ENCODE results near the gene ZCCHC4.

Gene ZCCHC4, protein sequence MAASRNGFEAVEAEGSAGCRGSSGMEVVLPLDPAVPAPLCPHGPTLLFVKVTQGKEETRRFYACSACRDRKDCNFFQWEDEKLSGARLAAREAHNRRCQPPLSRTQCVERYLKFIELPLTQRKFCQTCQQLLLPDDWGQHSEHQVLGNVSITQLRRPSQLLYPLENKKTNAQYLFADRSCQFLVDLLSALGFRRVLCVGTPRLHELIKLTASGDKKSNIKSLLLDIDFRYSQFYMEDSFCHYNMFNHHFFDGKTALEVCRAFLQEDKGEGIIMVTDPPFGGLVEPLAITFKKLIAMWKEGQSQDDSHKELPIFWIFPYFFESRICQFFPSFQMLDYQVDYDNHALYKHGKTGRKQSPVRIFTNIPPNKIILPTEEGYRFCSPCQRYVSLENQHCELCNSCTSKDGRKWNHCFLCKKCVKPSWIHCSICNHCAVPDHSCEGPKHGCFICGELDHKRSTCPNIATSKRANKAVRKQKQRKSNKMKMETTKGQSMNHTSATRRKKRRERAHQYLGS

GRCh38 chr4:25312496-25313200 lies at the start of gene ZCCHC4:
TSS of gene ZCCHC4 (plus strand) at chr4:25312774. CDS start at chr4:25312810, 36 bp downstream.
- DNase-seq: peak; percentile 95

GRCh38 chr4:25271866-25272265 lies 40.7 kb upstream of the ZCCHC4 start:
- DNase-seq: no peak

GRCh38 chr4:25280210-25280609 lies 32.4 kb upstream of the ZCCHC4 start:
- no peak for DNase-seq

DNA sequence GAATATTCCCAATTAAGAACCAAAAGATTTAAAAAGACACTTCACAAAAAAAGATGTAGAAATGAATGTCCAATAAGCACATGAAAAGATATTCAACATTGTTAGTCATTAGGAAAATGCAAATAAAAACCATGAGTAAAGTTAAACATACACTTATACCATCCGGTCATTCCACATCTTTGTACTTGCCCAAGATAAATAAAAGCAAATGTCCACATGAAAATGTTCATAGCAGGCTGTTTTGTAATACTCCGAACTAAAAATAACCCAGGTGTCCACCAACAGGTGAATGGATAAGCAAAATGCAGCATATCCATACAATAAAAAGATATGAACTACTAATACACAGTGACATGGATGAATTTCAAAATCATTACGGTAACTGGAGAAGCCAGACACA lies 28.6 kb upstream of the ZCCHC4 start:
- DNase-seq: no peak

DNA sequence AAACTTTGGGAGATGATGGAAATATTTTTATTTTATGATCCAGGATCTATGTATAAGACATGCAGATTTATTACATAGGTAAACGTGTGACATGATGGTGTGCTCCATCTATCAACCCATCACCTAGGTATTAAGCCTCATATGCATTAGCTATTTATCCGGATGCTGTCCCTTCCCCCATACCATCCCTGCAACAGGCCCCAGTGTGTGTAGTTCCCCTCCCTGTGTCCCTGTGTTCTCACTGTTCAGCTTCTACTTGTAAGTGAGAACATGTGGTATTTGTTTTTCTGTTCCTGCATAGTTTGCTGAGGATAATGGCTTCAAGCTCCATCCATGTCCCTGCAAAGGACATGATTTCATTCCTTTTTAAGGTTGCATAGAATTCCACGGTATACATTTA lies 28.1 kb upstream of the ZCCHC4 start:
- no peak for DNase-seq

GRCh38 chr4:25290490-25291067 lies 22.0 kb upstream of the ZCCHC4 start:
- no peak for DNase-seq

DNA sequence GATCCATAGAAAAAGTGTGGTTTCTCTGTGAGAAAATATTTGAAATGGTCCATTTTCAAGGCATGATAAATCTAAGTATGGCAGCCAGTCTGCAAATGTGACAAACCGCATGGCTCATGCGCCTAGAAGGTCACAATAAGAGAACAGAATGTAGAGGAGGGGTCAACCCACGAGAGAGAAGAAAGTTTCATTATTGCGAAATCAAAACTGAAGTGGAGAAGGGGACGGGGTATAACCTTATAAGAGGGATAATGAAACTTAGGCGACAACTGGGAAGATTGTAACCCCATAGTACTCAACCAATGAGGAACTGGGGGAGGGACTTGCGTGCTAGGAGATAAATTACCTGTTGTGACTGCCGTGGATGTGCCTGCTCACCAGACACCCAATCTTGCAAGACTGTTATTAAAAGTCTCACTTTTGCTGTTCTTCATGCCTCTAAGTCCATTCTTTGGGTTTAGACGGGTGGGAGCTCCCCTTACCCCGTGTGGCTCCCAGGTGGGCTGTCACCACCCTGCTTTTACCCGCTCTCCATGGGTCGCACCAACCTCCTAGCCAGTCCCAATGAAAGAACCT lies 21.3 kb upstream of the ZCCHC4 start:
- no peak for DNase-seq

- no peak for DNase-seq
Measured at GRCh38 chr4:25297528-25298242, 14.9 kb upstream of the ZCCHC4 start.

- no peak for DNase-seq
Measured at GRCh38 chr4:25299476-25300203, 12.9 kb upstream of the ZCCHC4 start.

- DNase-seq: no peak
Measured at GRCh38 chr4:25301471-25301870, 11.1 kb upstream of the ZCCHC4 start.

DNA sequence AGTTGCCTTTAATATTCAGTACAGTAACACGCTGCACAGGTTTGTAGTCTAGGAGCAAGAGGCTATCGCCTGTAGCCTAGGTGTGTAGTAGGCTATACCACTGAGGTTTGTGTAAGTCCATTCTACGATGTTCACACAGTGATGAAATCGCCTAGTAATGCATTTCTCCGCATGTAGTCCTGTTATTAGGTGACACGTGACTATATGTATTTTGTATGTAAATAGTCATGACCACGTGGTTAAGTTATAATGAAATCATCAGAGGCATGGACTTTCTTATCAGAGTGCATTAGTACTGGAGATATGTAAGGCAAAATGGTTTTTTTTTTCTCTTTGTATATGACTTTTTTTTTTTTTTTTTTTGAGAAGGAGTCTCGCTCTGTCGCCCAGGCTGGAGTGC lies 9.9 kb upstream of the ZCCHC4 start:
- DNase-seq: no peak

GRCh38 chr4:25303578-25303977 lies 9.0 kb upstream of the ZCCHC4 start:
- DNase-seq: no peak

- no peak for DNase-seq
Measured at GRCh38 chr4:25306518-25307057, 6.0 kb upstream of the ZCCHC4 start.

GRCh38 chr4:25307596-25307995 lies 5.0 kb upstream of the ZCCHC4 start:
- DNase-seq: no peak

DNA sequence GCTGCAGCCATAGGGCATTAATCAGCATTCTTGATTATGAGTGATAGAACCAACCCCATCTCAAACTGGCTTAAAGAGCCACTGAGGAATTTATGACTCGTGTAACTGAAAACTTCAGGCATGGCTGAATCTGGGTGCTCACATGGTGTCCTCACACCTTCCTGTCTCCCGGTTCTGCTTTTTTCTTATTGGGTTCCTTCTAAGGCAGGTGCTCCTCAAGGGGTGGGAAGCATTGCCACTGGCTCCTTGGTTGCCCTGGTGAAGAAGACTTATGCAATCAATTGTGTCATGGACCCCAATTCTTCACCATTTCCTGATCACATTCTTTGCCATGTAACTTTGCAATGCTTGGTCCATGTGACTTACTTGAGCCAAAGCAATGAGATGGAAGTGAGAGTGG lies 4.3 kb upstream of the ZCCHC4 start:
- DNase-seq: no peak

GRCh38 chr4:25308761-25309160 lies 3.8 kb upstream of the ZCCHC4 start:
- DNase-seq: no peak

DNA sequence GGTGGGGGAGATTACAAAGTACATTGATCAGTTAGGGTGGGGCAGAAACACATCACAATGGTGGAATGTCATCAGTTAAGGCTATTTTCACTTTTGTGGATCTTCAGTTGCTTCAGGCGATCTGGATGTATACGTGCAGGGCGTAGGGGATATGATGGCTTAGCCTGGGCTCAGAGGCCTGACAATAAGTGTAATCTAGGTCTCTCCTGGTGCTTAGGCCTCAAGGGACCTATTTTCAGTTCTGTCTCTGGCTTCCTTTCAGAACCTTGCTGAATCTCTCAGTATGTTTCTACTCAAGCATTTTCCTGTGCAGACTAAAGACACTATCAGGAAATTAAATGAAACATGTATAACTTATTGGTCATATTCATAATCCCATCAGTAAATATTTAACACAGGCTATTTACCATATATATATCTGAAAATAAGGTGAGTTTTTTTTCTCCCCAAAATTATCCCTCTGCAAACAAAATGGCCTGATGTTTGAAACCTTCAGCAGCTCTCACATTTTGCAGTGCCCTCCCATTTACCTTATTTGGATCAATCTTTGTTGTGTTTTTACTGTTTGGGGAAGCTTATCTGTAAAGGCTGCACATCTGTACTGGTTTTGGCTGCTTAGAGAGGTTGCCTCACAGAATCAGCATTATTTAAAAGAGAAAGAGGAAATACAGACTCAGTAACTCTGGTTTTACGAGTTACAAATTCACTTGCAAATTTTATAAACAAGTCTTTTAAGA lies 2.3 kb upstream of the ZCCHC4 start:
- DNase-seq: no peak

GRCh38 chr4:25310803-25311166 lies 1.8 kb upstream of the ZCCHC4 start:
- DNase-seq: no peak

- no peak for DNase-seq
Measured at GRCh38 chr4:25313201-25313895, 774 bp downstream of the ZCCHC4 start.

GRCh38 chr4:25320336-25320735 lies 7.8 kb downstream of the ZCCHC4 start:
- no peak for DNase-seq

Data from activated T-cell treated with anti-CD3 and anti-CD28 coated beads, Interleukin-2, amount 50 U/mL, for 1 hour (primary cell).